ENCODE measurements around the gene GNB1. TPM values are rescaled to one million over a fixed set of nuclear protein-coding genes. Genes with fewer than 3 reads are reported as not detected.

GNB1 gene
- total RNA-seq, 1 experiment from 2014 or later = 400 TPM

DNA sequence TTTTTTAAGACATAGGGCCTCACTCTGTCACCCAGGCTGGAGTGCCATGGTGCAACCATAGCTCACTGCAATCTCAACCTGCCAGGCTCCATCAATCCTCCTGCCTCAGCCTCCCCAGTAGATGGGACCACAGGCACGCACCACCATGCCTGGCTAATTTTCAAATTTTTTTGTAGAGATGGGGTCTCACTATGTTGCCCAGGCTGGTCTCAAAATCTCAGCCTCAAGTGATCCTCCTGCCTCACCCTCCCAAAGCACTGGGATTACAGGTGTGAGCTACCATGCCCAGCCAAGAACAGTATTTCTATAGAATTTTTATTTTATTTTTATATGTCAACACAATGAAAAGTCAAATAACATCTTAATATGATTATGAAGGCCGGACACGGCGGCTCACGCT lies 10.9 kb downstream of the GNB1 start:
- TF ChIP-seq, protein P1, sequence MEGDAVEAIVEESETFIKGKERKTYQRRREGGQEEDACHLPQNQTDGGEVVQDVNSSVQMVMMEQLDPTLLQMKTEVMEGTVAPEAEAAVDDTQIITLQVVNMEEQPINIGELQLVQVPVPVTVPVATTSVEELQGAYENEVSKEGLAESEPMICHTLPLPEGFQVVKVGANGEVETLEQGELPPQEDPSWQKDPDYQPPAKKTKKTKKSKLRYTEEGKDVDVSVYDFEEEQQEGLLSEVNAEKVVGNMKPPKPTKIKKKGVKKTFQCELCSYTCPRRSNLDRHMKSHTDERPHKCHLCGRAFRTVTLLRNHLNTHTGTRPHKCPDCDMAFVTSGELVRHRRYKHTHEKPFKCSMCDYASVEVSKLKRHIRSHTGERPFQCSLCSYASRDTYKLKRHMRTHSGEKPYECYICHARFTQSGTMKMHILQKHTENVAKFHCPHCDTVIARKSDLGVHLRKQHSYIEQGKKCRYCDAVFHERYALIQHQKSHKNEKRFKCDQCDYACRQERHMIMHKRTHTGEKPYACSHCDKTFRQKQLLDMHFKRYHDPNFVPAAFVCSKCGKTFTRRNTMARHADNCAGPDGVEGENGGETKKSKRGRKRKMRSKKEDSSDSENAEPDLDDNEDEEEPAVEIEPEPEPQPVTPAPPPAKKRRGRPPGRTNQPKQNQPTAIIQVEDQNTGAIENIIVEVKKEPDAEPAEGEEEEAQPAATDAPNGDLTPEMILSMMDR (conservative IDR thresholded peaks at IDR 0.05) = no peak

More for the DNA sequence above, 10.9 kb downstream of the GNB1 start:
- H3K4me1 ChIP-seq (ENCODE audit: insufficient read depth, low read length) = no peaks in the 10 kb centered on the region; the same call in 1 of the 2 replicates
- Mint-ChIP-seq H3K4me3 (no peak overlapping the region), H3K27ac (peak overlapping the region in 1 of 3 experiments; percentile 65; a peak in 1 of 7 replicates), H3K4me1 (peaks cover 40 to 54% of the 10 kb centered on the region in 2 experiments), H3K27me3 (ENCODE audit: low read depth) (no peaks in the 10 kb centered on the region), H3K36me3 (ENCODE audit: insufficient read depth in 1 of 3, low read depth in 3 of 3) (peaks cover 30 to 38% (median 38%) of the 10 kb centered on the region in 3 experiments), H3K9me3 (peaks cover 6 to 9% of the 10 kb centered on the region in 2 experiments; a peak in 4 of 5 replicates)
- no peak overlapping the region for H3K56ac ChIP-seq (ENCODE audit: insufficient read length, low read depth, low read length)
- H3K9ac ChIP-seq (ENCODE audit: extremely low read depth, insufficient read length, low read length) = no peak overlapping the region
- no peak overlapping the region for H3K23ac ChIP-seq (ENCODE audit: insufficient read length, low read depth, low read length)
- no peak overlapping the region for H2BK120ac ChIP-seq (ENCODE audit: low read depth, low read length, poor library complexity, severe bottlenecking)
- H3K27ac ChIP-seq (ENCODE audit: insufficient read length, low read depth, low read length) = no peak overlapping the region
- peaks cover under 1% of the 10 kb centered on the region for H3K79me1 ChIP-seq (ENCODE audit: insufficient read depth, low read depth, low read length, poor library complexity, severe bottlenecking)
- H4K91ac ChIP-seq (ENCODE audit: insufficient read length, low read depth, low read length) = no peak overlapping the region
- peaks cover 3% of the 10 kb centered on the region for H4K20me1 ChIP-seq (ENCODE audit: control insufficient read depth, insufficient read depth, insufficient read length)
- no peak overlapping the region for H3K18ac ChIP-seq (ENCODE audit: insufficient read length, low read depth, low read length)
- no peaks in the 10 kb centered on the region for H3K27me3 ChIP-seq (ENCODE audit: insufficient read depth, low read length)
- no peak overlapping the region for H2BK12ac ChIP-seq (ENCODE audit: insufficient read length, low read depth, low read length)
- peaks cover 72% of the 10 kb centered on the region for H3K79me2 ChIP-seq (ENCODE audit: insufficient read depth, low read length)
- H2BK20ac ChIP-seq (ENCODE audit: low read depth, low read length, poor library complexity, severe bottlenecking) = no peak overlapping the region
- no peak overlapping the region for H2BK5ac ChIP-seq (ENCODE audit: insufficient read length, low read length)
- no peak overlapping the region for H2AK5ac ChIP-seq (ENCODE audit: insufficient read length, low read length)
- no peak overlapping the region for H3T11ph ChIP-seq (ENCODE audit: low read length)
- no peaks in the 10 kb centered on the region for H3K9me3 ChIP-seq (ENCODE audit: control insufficient read depth, low read depth, low read length)
- H2BK15ac ChIP-seq (ENCODE audit: low read depth, low read length) = no peak overlapping the region
- H2AFZ ChIP-seq (ENCODE audit: low read length) = no peak overlapping the region
- H4K5ac ChIP-seq (ENCODE audit: insufficient read length, low read depth, low read length) = no peak overlapping the region
- H3K4me2 ChIP-seq (ENCODE audit: insufficient read depth, insufficient read length, low read length) = no peak overlapping the region
- WGBS (ENCODE audit: extremely low coverage, insufficient read length, low lambda C conversion rate) = no CpG with 5 or more reads among the region's 5 CpGs
- no peak for DNase-seq
- no peaks in the 10 kb centered on the region for H3K23me2 ChIP-seq (ENCODE audit: insufficient read length, low read depth, low read length, poor library complexity, severe bottlenecking)
- no peak overlapping the region for H3K14ac ChIP-seq (ENCODE audit: insufficient read depth, low read length)
- H4K8ac ChIP-seq (replicated peaks; ENCODE audit: insufficient read length, low read depth, low read length) = no peak overlapping the region
- H3K4ac ChIP-seq (ENCODE audit: low read depth, low read length) = no peak overlapping the region

Measured in H9 (cell line).